HG03025 (cell line): ENCODE measurements around the gene CATSPER1.
"Not testable (repeated sequence)": the region's sequence is repeated elsewhere in the genome, so short reads cannot be mapped to it uniquely, and the experiment has no call there.

ENCODE experiments used
- ATAC-seq: cut with Tn5 transposase; IDR thresholded peaks from one replicate; pipeline ENCODE4 v1.9.1; 2021; ENCODE audit warnings: mild to moderate bottlenecking, moderate library complexity; ENCODE audit not compliant: unreplicated experiment, low FRiP score

CATSPER1 gene

DNA sequence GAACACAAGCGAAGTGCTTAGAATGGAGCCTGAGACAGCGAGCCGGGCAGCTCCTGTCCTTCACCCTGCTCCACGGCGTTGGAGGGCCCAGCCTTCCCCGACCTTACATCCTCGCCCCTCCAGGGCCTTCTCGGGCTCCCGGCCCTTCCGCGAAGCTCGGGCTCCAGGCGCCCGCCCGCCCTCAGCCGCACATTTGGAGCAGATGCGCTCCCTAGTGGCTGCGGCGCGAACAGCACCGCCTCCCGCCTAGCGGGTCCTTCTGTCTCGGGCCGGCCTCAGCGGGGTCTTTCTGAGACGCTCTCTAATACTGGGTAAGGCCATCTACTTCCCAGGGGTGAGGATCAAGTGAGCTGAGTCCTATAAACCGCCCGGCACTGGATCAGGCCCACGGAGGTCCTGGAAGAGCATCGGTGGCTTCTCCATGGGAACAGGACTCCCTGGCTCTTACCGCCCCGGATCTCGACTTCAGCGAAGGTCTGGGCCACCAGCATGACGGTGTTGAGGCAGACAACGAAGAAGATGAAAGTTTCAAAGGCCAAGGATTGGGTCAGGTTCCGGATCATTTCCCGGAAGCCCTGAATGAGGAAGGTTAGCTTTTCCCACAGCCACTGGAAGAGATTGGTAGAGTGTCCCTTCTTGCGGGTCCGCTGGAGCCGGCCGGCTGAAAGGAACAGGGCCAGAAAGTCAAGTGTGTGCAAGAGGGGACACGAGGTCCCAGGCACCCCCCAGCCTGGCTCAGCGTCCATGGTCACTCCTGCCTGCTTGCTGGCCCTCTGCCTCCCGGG lies 3.7 kb downstream of the CATSPER1 start:
- ATAC-seq = no peak

DNA sequence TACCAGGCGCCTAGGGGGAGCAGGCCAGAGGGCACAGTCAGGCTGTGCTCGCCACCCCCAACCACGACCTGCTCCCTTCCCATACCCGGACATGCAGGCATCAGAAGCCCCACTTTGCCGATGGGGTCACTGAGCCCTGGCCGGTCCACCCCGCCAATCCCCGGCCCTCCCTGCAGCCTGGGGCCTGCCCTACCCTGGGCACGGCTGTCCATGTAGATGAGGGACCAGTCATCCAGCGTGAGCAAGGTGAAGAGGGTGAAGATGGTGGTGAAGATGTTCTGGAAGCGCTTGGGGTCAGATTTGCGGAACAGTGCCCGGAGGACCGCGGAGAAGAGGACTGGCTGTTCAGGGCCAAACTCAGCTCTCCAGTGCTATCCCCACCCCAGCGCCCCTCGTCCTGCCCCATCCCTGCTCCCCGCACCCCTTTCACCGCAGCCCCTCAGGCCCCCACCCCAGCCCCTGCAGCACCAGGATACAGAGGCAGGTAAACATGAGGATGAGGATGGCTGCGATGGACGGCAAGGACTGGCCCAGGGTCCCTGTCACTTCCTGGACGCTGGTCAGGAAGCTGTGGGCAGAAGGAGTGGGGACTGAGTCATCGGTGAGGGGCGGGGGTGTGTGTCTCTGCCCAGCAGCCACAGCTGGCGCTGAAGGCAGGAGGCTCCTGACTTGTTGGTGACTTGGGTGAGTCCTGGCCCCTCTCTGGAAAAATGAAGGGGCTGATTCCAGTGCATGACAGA lies 5.5 kb downstream of the CATSPER1 start:
- no peak for ATAC-seq

DNA sequence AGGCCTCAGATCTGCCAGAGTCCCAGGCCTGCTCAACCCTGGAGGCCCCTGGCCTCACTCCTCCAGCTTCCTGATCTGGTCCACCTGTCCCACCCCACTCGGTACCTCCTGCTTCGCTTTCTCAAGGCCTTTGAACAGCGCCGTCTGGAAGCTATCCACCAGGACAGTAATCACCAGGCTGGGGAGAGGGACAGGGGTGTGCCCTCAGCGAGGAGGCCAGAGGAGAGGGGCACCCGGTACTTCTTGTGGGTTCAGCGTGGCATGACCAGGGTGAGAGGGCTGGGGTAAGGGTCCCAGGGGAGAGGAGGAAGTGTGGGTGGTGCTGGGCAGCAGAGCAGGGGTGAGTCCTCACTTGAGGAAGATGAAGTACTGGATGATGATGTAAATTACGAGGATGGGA lies 6.1 kb downstream of the CATSPER1 start:
- no peak for ATAC-seq

DNA sequence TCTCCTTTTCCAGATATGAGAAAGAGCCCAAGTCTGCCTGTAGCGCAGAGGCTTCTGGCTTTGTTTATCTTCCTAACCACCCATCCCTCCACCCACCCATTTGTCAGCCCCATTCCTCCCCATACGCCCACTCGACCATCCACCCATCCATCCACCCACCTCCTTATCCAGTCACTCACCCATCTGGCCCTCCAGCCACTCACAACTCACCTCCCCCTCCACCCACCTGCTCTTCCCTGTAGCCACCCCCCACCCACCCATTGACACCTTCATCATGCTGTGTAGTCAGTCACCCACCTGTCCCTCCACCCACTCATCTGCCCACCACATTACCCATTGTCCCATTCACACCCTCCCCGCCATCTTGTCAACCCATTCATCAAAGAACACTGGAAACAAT lies 9.0 kb downstream of the CATSPER1 start:
- no peak for ATAC-seq

DNA sequence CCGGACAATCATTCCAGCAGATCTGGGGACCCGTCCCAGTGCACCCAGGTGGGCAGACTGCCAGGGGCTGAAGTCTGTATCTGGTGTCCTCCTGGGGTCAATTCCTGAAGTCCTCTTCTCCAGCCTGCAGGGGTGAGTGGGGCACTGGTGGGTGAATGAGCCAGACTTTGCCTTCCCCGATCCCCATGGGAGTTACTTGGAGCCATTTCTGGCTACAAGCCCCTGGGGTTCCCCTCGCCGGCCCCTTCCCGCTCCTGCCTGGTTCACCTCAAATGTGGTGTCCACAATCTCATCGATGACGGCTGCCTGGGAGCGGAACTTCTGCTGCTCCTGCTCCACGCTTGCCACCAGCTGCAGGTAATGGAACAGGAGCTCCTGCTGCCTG lies 9.5 kb downstream of the CATSPER1 start:
- no peak for ATAC-seq

DNA sequence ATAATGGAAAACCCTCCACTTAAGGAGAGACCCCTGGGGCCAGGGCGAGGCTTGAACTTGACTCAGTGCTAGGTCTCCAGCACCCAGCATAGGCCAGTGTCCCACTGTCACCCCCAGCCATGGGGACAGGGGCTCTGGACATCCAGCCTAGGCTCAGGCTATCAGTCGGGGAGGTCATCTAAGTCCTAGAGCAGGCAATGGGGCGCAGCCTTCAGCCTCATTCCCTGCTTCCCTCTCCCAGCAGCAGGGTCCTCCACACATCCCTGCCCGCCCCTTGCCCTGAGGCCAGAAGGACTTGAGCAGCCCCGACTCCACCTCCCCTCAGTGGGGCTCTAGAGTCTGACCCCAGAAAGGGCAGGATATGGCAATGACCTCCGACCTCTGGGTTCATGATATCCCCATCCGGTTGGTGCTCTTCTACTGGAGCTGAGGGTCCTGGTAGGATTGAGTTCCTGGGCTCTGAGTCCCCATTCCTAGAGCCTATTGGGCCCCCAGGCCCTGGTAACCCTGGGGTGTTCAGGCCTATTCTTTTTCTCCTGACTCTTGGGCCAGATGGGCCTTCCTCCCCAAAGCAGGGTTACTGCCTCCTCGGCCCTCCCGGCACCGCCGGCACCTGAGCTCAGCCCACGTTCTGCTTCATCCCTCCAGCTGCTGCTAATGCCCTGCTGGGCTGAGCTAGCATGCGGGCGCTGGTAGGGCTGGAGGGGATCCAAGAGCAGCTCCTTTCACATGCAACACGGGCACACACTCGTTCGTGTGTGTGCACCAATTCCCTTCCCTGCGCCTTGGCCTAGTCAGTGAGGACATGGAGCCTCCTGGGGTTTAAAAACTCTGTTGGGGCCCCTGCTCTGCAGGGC lies 10.1 kb downstream of the CATSPER1 start:
- no peak for ATAC-seq

DNA sequence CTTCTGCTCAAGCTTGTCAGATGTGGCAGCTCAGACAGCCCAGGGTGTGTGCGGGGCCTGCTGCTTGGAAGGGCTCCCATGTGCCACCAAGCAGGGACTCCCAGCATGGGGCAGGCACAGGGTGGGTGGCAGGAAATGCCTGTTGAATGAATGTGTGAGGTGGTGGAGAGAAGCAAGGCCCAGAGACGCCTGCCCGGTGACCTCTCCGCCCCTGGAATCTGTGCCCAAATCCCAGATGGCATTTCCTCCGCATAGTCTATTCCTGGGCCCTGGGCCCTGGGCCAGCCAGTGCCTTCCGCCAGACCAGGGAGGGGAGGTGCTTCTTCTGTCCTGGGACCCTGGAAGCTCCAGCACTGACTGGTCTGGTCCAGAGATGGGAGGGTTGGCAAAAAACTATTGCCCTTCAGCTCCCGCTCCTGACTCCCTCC lies 10.8 kb downstream of the CATSPER1 start:
- no peak for ATAC-seq

DNA sequence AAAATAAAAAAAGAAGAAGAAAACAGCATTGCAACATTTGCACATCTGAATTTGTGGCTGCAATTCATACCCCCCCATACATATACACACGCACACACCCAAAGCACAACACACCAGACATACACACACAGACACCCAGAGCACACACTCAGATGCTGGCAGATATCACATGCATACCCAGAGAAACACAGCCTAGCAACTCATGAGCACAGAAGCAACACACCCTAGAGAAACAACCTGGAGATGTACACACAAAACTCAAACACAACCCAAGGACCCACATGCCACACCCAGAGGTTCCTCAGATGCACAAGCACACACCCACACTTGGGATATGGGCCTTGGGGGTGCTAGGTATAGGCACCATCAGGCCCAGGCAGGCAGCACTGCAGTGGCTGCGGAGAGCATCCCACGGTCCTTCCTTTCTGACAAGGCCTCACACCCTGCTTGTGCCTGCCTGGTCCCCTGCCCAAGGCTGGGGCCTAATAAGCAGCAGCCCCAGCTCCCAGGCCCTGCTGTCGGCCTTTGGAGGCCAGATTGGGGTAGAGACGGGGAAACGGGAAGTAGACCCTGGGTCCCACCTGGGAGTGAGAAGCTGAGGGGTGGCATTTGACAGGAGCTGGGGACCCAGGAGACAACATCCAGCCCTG lies 11.3 kb downstream of the CATSPER1 start:
- no peak for ATAC-seq

DNA sequence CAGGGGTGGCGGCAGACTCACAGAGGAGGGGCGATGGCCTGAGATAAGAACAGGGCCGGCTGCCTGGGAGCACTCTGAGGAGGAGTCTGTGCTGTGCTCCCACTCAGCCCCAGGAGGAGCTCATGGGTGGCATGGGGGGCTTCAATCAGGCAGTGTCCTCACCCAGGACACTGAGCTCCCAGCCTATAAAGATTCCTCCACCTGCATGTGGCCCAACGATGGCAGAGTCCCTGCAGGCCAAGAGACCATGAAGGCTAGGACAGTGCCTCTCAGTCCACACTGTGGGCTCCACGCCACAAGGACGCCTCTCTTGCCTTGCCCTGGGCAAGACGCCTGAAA lies 12.5 kb downstream of the CATSPER1 start:
- ATAC-seq = no peak

DNA sequence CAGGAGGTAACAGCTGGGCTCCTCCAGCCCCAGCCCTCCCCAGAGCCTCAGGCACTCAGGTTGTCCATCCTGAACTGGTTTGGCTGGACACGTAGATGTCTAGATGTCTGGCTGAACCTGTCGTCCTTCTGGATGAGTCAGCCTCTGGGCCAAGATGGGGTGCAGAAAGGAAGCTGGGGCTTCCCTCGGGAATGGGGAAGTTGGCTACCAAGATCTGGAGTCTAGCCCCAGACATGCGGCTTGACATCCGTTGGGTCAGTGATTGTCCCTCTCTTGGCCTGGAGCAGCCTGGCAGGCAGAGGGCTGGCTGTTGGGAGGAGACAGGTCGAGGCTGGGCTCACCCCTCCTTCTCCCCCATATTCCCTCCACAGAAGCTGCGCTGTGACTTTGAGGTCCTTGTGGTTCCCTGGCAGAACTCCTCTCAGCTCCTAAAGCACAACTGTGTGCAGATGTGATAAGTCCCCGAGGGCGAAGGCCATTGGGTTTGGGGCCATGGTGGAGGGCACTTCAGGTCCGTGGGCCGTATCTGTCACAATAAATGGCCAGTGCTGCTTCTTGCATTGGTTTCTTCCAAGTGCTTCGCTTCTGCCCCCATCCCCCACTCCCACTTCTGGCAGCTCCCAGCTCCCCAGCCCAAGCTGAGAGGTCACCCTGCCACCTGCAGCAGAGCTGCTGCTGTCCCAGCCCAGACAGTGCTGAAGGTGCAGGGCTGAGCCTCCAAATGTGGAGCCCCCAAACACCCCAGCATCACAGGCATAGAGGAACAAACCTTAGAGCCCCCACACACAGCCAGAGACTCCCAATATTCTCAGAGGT lies 13.1 kb downstream of the CATSPER1 start:
- ATAC-seq = no peak

DNA sequence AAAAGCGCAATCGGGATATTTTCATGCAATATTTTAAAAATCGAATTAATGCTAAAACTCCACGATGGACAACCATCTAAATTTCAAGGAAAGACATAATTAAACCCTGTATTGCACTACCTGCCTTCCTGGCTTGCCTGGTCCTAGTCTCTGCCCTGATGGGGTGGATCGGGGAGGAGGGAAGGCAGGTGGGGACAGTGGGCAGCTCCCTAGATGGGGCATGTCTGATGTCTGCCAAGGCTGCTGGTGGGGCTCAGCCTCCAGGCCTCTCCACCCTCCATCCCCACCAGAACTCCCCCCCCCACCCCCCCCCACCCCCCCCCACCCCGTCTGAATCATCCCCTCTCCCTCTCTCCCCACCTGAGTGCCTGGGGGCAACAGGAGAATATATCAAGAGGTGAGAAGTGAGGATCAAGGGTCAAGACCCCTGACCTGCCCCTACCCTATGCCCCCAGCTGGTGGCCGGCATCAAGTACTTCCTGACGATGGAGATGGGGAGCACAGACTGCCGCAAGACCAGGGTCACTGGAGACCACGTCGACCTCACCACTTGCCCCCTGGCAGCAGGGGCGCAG lies 13.8 kb downstream of the CATSPER1 start:
- no peak for ATAC-seq

DNA sequence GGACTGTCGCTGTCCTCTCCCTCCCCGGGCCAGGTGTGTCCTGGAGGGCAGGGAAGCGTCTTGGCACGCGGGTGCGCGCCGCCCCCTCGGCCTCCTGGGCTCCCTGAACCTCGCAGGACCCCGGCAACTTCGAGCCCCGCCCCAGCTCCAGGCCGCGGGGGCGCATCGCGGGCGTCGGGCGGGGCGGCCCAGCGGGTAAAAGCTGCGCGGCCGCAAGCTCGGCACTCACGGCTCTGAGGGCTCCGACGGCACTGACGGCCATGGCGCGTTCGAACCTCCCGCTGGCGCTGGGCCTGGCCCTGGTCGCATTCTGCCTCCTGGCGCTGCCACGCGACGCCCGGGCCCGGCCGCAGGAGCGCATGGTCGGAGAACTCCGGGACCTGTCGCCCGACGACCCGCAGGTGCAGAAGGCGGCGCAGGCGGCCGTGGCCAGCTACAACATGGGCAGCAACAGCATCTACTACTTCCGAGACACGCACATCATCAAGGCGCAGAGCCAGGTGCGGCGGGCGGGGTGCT lies 14.4 kb downstream of the CATSPER1 start, which contains the start of gene CST6:
Gene CST6 (plus strand): TSS at position 224 of the 519 bp plus-strand sequence. CDS start 37 bp downstream, at position 261.
- no peak for ATAC-seq

DNA sequence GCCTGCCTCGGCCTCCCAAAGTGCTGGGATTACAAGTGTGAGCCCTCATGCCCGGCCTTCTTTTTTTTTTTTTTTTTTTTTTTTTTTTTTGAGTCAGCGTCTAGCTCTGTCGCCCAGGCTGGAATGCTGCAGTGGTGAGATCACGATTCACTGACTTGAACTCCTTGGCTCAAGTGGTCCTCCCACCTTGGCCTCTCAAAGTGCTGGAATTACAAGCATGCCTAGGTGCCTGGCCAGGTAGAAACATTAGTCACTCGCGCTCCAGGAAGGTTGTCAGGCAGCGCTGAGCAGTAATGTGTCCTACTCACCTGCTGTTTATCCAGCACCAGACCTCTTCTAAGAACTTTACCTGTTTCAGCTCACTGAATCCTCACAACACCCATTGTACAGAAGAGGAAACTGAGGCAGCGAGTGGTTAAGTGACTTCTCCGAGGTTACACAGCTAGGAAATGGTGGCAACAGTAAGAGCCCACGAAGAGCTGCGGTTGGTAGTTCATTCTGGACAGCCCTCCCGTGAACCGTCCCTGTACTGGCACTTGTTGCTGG lies 15.0 kb downstream of the CATSPER1 start:
- no peak for ATAC-seq

DNA sequence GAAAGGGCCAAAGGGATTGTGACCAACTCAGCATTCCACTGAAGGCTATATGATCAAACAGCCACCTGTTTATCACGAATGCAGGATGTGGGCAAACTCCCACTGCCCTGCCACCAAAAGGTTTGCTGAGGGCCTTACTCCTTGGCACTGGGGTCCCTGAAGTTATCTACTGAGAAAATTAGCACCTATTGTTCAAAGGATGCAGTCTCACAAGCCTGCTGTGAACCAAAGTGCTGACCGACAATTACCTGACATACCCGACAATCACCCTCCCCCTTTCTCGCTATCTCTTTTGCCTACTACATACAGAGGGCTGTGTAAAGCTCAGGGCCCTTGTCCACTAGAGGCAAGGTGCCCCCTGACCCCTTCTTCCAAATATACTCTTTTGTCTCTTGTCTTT lies 16.2 kb downstream of the CATSPER1 start:
- ATAC-seq = not testable (repeated sequence)

DNA sequence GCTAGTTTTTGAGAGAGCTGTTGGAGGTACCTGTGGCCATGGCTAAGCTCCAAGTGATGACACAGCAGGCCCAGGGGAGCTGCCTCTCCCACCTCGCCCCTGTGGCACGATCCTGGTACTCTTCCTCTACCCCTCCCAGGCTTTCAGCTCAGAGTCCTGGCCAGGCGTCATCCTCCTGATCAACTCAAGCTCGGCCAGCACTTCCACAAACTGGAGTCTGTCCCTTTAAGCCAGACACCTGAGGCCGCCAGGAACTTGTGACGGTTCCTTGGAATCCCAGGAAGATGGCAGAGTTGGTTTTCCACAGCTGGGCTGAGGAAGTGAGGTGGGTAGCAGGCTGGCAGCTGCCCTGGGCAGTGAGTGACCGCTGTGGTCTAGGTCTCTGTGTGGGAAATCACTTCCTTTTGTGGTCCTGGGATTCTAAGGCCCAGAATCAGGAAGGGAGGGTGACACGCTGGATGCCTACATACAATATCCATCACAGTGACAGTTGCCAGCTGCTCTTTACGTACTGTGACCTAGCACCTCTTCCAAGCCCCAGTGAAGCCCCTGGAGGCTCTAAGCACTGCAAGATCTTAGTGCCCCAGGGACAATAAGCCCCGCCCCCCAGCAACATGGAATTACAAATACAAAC lies 17.7 kb downstream of the CATSPER1 start:
- ATAC-seq = no peak

DNA sequence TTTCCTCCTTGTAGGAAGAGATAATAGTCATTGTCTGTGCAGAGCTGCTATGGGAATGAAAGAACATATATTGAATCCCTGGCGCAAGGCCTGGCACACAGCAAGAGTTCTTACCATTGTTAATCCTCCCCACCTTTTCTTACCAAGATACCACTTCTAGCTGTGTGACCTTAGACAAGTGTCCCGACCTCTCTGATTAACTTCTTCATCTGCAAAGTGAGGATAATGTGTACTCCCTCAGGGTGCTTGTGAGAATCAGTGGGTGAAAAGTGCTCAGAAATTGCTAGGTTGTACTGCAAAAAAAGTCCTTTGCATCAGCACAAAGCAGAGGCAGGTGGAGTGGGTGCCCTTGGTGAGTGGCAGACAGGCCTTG lies 18.2 kb downstream of the CATSPER1 start:
- no peak for ATAC-seq

DNA sequence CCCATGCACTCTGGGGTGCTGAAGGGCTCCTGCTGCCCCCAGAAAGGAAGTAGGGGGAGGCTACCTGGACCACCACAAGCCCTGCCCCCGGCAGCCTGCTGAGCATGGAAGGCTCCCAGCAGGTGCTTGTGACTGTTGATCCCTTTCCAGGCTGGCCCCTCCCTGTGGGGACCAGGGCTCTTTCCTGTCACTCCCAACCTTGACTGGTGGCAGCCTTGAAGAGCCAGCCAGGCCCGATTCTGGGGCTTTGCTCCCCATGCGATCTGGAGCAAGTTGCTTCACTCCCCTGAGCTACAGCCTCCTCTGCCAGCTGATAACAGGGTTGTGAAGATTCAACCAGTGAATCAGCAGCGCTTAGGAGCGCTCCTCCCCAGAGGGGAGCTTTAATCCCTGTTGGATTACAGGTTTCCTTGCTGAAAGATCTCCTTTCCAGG lies 19.1 kb downstream of the CATSPER1 start:
- no peak for ATAC-seq

DNA sequence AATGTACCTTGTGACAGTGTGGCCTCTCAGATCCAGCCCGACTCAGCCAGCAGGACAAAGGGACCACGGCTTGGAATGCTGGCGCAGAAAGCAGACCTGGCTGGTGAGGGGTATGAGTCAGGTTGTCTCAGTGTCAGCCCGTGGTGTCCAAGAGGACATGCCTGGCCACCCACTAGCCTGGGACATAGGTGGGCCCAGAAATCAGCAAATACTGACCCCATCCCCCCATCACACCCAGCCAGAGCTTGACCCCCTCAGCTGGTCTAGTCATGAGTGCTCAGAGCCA lies 19.4 kb downstream of the CATSPER1 start:
- no peak for ATAC-seq
